Ishikawa (cell line): ENCODE measurements around the gene RAMP2.

Source experiments
- CREB1 ChIP-seq: IDR thresholded peaks from 2 replicates; pipeline ENCODE4 v1.6.1; 2012; ENCODE audit warnings: low read depth
- EP300 ChIP-seq: IDR thresholded peaks from 2 replicates; pipeline ENCODE4 v1.6.1; 2012; ENCODE audit warnings: borderline replicate concordance
- NFIC ChIP-seq: IDR thresholded peaks from 2 replicates; pipeline ENCODE4 v1.6.1; 2012
- RAD21 ChIP-seq: IDR thresholded peaks from 2 replicates; pipeline ENCODE4 v1.6.1; 2012; ENCODE audit warnings: low read depth
- TAF1 ChIP-seq: IDR thresholded peaks from 2 replicates; pipeline ENCODE4 v1.6.1; 2012; ENCODE audit warnings: low read depth, mild to moderate bottlenecking
- YY1 ChIP-seq: IDR thresholded peaks from 2 replicates; pipeline ENCODE4 v1.6.1; 2012; ENCODE audit warnings: low read depth
- TF ChIP-seq, protein P1 (sequence below): IDR thresholded peaks from 2 replicates; pipeline ENCODE4 v1.6.1; 2012; ENCODE audit warnings: low read depth, mild to moderate bottlenecking
- TF ChIP-seq, protein P2 (sequence below): IDR thresholded peaks from 2 replicates; pipeline ENCODE4 v1.6.1; 2012
- TF ChIP-seq, protein P3 (sequence below): IDR thresholded peaks from 2 replicates; pipeline ENCODE4 v1.6.1; 2012

DNA sequence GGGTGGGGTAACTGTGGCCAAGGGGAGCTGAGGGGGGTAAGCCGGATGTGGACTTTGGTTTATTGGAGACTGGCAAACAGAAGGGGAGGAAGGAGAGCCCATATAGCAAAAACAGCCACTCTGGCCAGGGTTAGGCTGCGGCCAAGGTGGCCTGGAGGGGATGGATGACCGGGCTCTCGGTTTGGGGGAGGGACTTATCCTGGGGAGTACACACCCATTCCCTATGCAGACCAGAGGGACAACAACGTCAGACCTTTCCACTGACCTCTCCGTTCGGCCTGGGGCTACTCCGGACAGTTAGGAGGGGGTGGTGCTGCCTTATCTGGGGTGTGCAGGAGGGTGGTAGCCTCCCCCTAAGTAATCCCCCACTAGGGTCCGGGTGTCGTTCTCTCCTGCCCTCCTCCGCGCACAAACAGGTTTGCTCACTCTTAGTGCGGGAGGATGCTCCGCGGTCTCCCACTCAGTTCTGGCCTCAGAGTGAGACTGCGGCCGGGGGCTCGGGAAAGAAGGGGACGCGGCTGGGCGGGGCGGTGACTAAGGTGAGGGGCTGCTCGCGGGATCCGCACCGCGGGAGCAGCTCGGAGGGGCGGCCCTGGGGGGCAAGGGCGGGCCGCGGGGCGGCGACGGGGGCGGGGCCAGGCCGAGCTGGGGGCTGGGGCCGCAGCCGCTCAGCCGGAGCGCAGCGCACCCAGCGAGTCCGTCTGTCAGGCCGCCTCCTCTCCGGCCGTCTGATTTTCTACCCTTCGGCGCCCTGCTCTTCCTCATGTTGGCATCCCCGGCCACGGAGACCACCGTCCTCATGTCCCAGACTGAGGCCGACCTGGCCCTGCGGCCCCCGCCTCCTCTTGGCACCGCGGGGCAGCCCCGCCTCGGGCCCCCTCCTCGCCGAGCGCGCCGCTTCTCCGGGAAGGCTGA is 19.2 kb downstream of the RAMP2 start, which contains the start of gene WNK4:
- TF ChIP-seq, protein P1, sequence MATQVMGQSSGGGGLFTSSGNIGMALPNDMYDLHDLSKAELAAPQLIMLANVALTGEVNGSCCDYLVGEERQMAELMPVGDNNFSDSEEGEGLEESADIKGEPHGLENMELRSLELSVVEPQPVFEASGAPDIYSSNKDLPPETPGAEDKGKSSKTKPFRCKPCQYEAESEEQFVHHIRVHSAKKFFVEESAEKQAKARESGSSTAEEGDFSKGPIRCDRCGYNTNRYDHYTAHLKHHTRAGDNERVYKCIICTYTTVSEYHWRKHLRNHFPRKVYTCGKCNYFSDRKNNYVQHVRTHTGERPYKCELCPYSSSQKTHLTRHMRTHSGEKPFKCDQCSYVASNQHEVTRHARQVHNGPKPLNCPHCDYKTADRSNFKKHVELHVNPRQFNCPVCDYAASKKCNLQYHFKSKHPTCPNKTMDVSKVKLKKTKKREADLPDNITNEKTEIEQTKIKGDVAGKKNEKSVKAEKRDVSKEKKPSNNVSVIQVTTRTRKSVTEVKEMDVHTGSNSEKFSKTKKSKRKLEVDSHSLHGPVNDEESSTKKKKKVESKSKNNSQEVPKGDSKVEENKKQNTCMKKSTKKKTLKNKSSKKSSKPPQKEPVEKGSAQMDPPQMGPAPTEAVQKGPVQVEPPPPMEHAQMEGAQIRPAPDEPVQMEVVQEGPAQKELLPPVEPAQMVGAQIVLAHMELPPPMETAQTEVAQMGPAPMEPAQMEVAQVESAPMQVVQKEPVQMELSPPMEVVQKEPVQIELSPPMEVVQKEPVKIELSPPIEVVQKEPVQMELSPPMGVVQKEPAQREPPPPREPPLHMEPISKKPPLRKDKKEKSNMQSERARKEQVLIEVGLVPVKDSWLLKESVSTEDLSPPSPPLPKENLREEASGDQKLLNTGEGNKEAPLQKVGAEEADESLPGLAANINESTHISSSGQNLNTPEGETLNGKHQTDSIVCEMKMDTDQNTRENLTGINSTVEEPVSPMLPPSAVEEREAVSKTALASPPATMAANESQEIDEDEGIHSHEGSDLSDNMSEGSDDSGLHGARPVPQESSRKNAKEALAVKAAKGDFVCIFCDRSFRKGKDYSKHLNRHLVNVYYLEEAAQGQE: no peak
- TF ChIP-seq NFIC (no peak), TAF1 (no peak), EP300 (no peak), RAD21 (no peak), CREB1 (no peak), YY1 (no peak)
- TF ChIP-seq, protein P2, sequence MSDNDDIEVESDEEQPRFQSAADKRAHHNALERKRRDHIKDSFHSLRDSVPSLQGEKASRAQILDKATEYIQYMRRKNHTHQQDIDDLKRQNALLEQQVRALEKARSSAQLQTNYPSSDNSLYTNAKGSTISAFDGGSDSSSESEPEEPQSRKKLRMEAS: no peak
- TF ChIP-seq, protein P3, sequence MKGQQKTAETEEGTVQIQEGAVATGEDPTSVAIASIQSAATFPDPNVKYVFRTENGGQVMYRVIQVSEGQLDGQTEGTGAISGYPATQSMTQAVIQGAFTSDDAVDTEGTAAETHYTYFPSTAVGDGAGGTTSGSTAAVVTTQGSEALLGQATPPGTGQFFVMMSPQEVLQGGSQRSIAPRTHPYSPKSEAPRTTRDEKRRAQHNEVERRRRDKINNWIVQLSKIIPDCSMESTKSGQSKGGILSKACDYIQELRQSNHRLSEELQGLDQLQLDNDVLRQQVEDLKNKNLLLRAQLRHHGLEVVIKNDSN: no peak
